Nephron (organoid): ENCODE measurements around the gene KIF2A.

Experiments used
- H3K27ac Mint-ChIP-seq, 3 experiments: 2 replicates each; pipeline ENCODE4 v1.8.0; 2020; ENCODE audit warnings: mixed read lengths in 3 of 3, mild to moderate bottlenecking in 2 of 3, moderate library complexity in 1 of 3
- H3K27me3 Mint-ChIP-seq: 2 replicates; pipeline ENCODE4 v1.8.0; 2021; ENCODE audit warnings: low read depth, mild to moderate bottlenecking, moderate library complexity, mixed read lengths
- H3K36me3 Mint-ChIP-seq: 2 replicates; pipeline ENCODE4 v1.8.0; 2020; ENCODE audit warnings: low read depth, mixed read lengths
- H3K4me1 Mint-ChIP-seq: 2 replicates; pipeline ENCODE4 v1.8.0; 2020; ENCODE audit warnings: mixed read lengths
- H3K4me3 Mint-ChIP-seq, 3 experiments: 2 replicates each; pipeline ENCODE4 v1.8.0; 2020; ENCODE audit warnings: mild to moderate bottlenecking in 3 of 3, mixed read lengths in 3 of 3, moderate library complexity in 2 of 3
- H3K9me3 Mint-ChIP-seq: 2 replicates; pipeline ENCODE4 v1.8.0; 2020; ENCODE audit warnings: mixed read lengths
- TF ChIP-seq, protein P1 (sequence below), 3 experiments: fragments of 200-600 bp; sonication (generic); IDR thresholded peaks; one replicate each; pipeline ENCODE4 v1.5.0; 2021; ENCODE audit warnings: antibody characterized with exemption in 3 of 3; ENCODE audit not compliant: unreplicated experiment in 3 of 3

Gene KIF2A

DNA sequence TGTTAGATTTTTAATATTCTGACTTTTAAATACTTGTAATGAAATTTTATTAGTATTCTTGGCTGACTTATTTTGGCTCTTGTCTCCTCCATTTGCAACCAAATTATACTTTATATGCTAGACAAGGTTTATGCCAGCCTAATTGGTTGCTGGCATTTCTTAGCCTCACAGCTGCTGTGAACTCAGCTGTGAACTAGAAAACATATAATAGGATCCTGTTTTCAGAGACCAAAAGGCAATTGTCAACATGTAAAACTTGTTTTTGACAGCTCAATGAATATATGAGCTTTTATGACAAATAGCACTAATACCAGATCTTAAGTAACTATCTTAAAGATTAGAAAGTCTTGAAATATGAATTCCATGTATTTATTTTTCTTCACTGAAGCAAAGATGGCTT is 25.9 kb downstream of the KIF2A start:
- Mint-ChIP-seq H3K9me3 (no peaks in the 10 kb centered on the region), H3K4me1 (peaks cover 45% of the 10 kb centered on the region), H3K27ac (peak overlapping the region; percentile 67 to 69 (median 67)), H3K27me3 (no peaks in the 10 kb centered on the region), H3K36me3 (peaks cover 12% of the 10 kb centered on the region), H3K4me3 (peak overlapping the region in 1 of 3 experiments; percentile 14)
- TF ChIP-seq, protein P1, sequence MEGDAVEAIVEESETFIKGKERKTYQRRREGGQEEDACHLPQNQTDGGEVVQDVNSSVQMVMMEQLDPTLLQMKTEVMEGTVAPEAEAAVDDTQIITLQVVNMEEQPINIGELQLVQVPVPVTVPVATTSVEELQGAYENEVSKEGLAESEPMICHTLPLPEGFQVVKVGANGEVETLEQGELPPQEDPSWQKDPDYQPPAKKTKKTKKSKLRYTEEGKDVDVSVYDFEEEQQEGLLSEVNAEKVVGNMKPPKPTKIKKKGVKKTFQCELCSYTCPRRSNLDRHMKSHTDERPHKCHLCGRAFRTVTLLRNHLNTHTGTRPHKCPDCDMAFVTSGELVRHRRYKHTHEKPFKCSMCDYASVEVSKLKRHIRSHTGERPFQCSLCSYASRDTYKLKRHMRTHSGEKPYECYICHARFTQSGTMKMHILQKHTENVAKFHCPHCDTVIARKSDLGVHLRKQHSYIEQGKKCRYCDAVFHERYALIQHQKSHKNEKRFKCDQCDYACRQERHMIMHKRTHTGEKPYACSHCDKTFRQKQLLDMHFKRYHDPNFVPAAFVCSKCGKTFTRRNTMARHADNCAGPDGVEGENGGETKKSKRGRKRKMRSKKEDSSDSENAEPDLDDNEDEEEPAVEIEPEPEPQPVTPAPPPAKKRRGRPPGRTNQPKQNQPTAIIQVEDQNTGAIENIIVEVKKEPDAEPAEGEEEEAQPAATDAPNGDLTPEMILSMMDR (IDR thresholded peaks at IDR 0.05; ENCODE audit: unreplicated experiment in 3 of 3), result no peak

DNA sequence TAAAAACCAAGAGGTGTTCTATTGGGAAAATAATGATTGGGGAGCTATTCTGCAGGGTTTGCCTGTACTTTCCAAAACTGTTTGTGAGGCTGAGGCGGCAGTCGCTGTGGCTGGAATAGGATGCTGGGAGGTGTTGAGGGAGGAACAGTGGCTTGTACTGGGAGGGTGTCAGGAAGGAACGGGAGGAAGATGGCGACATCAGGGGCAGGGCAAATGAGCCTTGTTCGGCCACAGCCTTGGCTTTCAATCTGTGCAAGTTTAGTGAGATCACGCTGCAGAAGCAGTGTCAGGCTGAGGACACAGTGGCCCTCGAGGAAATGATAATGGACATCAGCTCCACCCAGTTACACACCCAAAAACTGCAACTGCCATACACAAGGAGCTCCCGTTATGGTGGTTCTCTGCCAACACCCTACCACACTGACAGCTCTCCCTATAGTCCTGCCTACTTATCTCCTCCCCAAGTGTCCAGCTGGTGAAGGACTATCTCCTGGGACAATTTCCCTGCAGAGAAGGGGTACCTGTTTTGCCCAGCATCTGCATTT is 27.3 kb downstream of the KIF2A start:
- peaks cover 12% of the 10 kb centered on the region for H3K36me3 Mint-ChIP-seq
- peaks cover 36% of the 10 kb centered on the region for H3K4me1 Mint-ChIP-seq
- no peaks in the 10 kb centered on the region for H3K27me3 Mint-ChIP-seq
- H3K9me3 Mint-ChIP-seq, result no peaks in the 10 kb centered on the region
- no peak overlapping the region for H3K4me3 Mint-ChIP-seq
- TF ChIP-seq, protein P1 (IDR thresholded peaks at IDR 0.05; ENCODE audit: unreplicated experiment in 3 of 3), result no peak
- peak overlapping the region in 2 of 3 experiments; percentile 8 to 26 for H3K27ac Mint-ChIP-seq

DNA sequence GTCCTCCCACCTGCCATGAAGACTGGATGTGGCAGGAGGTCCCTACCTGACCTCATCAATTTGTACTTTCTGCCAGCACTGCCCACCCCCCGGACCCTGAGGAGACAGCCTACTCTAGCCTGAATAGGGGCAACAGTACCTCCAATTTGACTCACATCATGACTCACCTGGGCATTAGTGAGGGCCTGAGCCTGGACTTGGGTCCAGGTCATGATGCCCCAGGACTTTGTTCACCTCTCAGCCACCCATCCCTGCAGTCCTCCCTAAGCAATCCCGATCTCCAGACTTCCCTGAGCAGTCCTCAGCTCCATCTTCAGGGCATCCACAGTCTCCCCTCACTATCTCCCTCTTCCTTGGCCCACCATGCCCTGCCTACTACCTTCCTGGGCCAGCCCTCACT is 28.1 kb downstream of the KIF2A start:
- Mint-ChIP-seq H3K4me1 (peaks cover 32% of the 10 kb centered on the region), H3K4me3 (no peak overlapping the region), H3K36me3 (peaks cover 12% of the 10 kb centered on the region), H3K27ac (no peak overlapping the region), H3K27me3 (no peaks in the 10 kb centered on the region), H3K9me3 (no peaks in the 10 kb centered on the region)
- TF ChIP-seq, protein P1 (IDR thresholded peaks at IDR 0.05; ENCODE audit: unreplicated experiment in 3 of 3), result no peak

DNA sequence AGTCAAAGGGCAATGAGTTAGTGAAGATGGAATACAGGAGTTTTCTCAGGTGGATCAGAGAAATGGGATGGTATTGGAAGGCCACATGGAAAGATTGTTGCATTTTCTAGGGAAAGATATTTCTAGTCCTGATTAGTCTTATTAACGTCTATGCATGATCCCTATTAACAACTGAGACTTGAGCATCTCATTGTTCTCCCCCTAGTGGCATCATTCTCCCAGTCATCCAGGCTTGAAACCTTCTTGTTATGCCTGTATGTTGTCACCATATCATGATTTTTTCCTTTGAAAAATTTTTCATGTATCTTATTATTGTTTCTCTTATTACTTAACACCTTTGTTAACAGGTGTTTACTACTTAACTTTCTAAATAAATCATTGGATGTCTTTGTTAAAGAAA is 34.4 kb downstream of the KIF2A start:
- H3K27me3 Mint-ChIP-seq, result no peaks in the 10 kb centered on the region
- H3K9me3 Mint-ChIP-seq, result no peaks in the 10 kb centered on the region
- H3K4me3 Mint-ChIP-seq, result no peak overlapping the region
- H3K4me1 Mint-ChIP-seq, result peaks cover 5% of the 10 kb centered on the region
- peaks cover 15% of the 10 kb centered on the region for H3K36me3 Mint-ChIP-seq
- H3K27ac Mint-ChIP-seq, result no peak overlapping the region
- TF ChIP-seq, protein P1 (IDR thresholded peaks at IDR 0.05; ENCODE audit: unreplicated experiment in 3 of 3), result peak in 2 of 3 experiments; percentile 14 to 23

DNA sequence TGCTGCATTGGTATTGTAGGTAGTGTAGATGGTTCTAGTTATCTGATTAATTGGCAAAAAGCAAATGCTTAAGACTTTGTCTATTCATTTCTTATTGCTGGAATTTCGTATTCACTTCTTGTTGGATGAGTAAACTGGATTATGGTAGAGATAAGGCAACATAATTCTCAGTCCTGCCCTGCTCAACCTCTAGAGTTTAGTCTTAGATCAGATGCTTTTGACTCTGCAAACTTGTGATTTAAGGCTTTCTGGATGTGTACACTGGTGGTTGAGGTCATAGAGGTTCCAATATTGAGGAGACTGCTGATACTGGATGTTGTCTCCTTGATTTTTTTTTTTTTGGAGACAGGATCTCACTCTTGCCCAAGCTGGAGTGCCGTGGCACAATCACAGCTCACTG is 35.0 kb downstream of the KIF2A start:
- no peaks in the 10 kb centered on the region for H3K27me3 Mint-ChIP-seq
- peaks cover 15% of the 10 kb centered on the region for H3K36me3 Mint-ChIP-seq
- H3K4me1 Mint-ChIP-seq, result peaks cover 2% of the 10 kb centered on the region
- H3K9me3 Mint-ChIP-seq, result no peaks in the 10 kb centered on the region
- TF ChIP-seq, protein P1 (IDR thresholded peaks at IDR 0.05; ENCODE audit: unreplicated experiment in 3 of 3), result no peak
- H3K27ac Mint-ChIP-seq, result no peak overlapping the region
- H3K4me3 Mint-ChIP-seq, result no peak overlapping the region

DNA sequence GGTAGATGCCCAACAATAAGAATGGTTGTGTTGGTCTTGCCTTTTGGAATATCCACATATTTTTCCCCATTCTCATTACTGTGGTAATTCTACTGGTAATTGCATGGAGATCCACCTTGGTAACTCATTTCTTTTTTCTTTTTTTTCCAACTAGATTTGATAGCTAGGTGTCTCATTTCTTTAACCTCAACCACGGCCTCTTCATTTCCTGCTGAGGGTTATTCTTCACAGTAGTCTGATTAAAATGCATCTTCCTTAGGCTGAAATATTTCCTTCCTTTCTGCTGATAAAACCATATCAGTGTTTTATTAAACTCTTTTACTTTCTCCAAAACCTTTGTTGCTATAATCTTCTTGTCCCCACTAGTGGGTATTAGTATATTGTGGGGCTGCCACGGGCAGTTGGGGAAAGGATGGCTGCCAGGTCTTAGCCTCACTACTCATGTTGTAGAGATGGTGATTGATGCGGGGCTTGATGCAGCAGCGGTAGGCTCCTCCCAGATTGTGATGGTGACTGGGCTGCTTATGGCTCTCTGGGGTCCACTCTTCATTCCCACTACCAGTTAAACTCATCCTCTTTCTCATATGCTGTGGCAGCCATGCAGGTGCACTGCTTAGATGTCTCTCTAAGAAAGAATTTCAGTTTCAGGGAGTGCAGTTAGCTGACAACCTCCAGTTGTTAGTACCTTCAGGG is 35.9 kb downstream of the KIF2A start:
- TF ChIP-seq, protein P1 (IDR thresholded peaks at IDR 0.05; ENCODE audit: unreplicated experiment in 3 of 3), result no peak
- peaks cover 15% of the 10 kb centered on the region for H3K36me3 Mint-ChIP-seq
- no peak overlapping the region for H3K4me3 Mint-ChIP-seq
- no peak overlapping the region for H3K27ac Mint-ChIP-seq
- no peaks in the 10 kb centered on the region for H3K4me1 Mint-ChIP-seq
- H3K9me3 Mint-ChIP-seq, result no peaks in the 10 kb centered on the region
- no peaks in the 10 kb centered on the region for H3K27me3 Mint-ChIP-seq
